Left ventricle myocardium inferior (tissue), 1 donor: ENCODE measurements around the gene BAHCC1. TPM values are rescaled to one million over a fixed set of nuclear protein-coding genes. Genes with fewer than 3 reads are reported as not detected.

ENCODE experiments used
- DNase-seq: peaks from one replicate; pipeline ENCODE4 v3.0.0-alpha.2; 2020
- H3K27ac ChIP-seq: fragments of 200-600 bp; replicated peaks from 2 replicates; pipeline ENCODE4 v1.8.0; 2021
- H3K27me3 ChIP-seq: fragments of 200-600 bp; 2 replicates; pipeline ENCODE4 v1.8.0; 2021; ENCODE audit warnings: low read depth
- H3K36me3 ChIP-seq: fragments of 200-600 bp; 2 replicates; pipeline ENCODE4 v1.8.0; 2021
- H3K4me1 ChIP-seq: fragments of 200-600 bp; 2 replicates; pipeline ENCODE4 v1.8.0; 2021
- H3K4me3 ChIP-seq: fragments of 200-600 bp; 2 replicates; pipeline ENCODE4 v1.8.0; 2021; ENCODE audit warnings: mild to moderate bottlenecking, moderate library complexity
- H3K9me3 ChIP-seq: fragments of 200-600 bp; replicated peaks from 2 replicates; pipeline ENCODE4 v1.8.0; 2021
- intact Hi-C: fragments of 100-400 bp; cut with micrococcal nuclease; formaldehyde crosslinking; loops from one replicate; pipeline ENCODE4 v1.11.0; 2022
- total RNA-seq: library from RNA; stranded (reverse); fragmentation: NEBNext Ultra II Directional; extraction: Animal tissue kit (Norgen Biotek cat#: 25700); gene quantifications from one replicate; pipeline ENCODE4 v1.2.1, GENCODE V29; 2021
- TF ChIP-seq, protein P1 (sequence below): fragments of 200-600 bp; IDR thresholded peaks from 2 replicates; pipeline ENCODE4 v1.8.0; 2021; ENCODE audit warnings: antibody characterized with exemption, mild to moderate bottlenecking, borderline replicate concordance
- donor health status: DM: no; HTN: yes; CAD: no; lungs with severe emphysema.

BAHCC1 gene
- total RNA-seq, 1 donor from 2014 or later = 7.3 TPM

DNA sequence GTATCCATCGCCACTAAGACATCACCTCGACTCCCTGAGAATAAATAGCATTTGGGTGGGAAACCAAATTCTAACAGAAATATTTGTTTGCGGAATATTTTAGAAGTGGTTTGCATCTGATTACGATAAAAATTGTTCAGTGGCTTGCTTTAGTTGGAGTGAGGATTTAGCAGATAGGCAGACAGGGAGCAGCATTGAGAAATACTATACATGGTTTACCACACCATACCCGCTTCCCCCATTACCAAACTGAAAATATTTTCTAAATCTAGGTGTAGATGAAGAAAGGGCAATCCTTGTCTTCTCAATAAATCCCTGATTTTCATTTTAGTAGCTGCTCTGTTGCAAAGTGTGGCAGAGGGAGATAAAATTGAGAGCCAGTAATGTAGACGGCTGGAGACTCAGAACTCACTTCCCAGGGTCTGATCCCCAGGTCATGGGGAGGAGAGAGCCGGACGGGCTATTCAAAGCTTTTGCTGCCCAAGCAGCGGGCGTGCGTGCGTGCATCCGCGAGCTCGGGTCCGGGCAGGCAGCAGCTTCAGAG is 808 bp upstream of the BAHCC1 start:
- peaks cover 85% of the 10 kb centered on the region for H3K4me1 ChIP-seq
- TF ChIP-seq, protein P1, sequence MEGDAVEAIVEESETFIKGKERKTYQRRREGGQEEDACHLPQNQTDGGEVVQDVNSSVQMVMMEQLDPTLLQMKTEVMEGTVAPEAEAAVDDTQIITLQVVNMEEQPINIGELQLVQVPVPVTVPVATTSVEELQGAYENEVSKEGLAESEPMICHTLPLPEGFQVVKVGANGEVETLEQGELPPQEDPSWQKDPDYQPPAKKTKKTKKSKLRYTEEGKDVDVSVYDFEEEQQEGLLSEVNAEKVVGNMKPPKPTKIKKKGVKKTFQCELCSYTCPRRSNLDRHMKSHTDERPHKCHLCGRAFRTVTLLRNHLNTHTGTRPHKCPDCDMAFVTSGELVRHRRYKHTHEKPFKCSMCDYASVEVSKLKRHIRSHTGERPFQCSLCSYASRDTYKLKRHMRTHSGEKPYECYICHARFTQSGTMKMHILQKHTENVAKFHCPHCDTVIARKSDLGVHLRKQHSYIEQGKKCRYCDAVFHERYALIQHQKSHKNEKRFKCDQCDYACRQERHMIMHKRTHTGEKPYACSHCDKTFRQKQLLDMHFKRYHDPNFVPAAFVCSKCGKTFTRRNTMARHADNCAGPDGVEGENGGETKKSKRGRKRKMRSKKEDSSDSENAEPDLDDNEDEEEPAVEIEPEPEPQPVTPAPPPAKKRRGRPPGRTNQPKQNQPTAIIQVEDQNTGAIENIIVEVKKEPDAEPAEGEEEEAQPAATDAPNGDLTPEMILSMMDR = no peak
- H3K9me3 ChIP-seq = no peaks in the 10 kb centered on the region
- H3K27ac ChIP-seq = peak overlapping the region; percentile 100
- H3K36me3 ChIP-seq = no peaks in the 10 kb centered on the region
- H3K27me3 ChIP-seq = no peaks in the 10 kb centered on the region
- DNase-seq = peak; percentile 25
- H3K4me3 ChIP-seq = peak overlapping the region; percentile 96
- intact Hi-C loops = no loop called here

DNA sequence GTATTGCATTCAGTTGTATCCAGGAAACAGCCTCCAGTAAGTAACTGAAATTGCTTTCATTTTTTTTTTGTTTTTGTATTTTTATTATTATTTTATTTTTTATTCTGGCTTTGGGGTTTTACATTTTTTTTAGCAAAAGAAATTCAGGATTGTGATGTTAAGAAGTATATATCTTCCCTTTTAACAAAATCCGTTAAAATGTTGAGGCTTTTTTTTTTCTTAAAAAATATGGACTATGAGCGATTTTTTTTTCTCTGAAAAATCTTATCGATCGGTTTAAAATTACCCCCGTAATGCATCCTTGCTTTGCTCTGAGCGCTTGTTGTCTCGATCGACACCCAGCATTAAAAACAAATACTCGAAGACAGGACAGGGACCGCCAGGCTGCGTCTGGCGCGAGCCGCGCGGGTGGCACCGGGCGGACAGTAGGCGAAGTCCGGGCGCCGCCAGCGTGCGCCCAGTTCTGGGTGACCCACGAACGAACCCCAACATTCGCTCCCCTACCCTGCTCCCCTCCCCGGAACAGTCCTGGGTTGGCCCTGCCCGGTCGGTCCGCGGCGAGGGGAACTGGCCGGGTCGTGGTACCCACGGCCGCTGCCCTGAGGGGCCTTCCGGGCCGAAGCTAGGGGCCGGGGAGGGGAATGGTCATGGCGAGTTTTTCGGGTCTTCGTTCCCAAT is 482 bp downstream of the BAHCC1 start:
- Histone ChIP-seq H3K4me3 (peak overlapping the region; percentile 96), H3K4me1 (peaks cover 84% of the 10 kb centered on the region), H3K36me3 (no peaks in the 10 kb centered on the region), H3K27me3 (no peaks in the 10 kb centered on the region), H3K9me3 (no peaks in the 10 kb centered on the region), H3K27ac (peak overlapping the region; percentile 100)
- TF ChIP-seq, protein P1 = no peak
- intact Hi-C loops = no loop called here
- DNase-seq = no peak

DNA sequence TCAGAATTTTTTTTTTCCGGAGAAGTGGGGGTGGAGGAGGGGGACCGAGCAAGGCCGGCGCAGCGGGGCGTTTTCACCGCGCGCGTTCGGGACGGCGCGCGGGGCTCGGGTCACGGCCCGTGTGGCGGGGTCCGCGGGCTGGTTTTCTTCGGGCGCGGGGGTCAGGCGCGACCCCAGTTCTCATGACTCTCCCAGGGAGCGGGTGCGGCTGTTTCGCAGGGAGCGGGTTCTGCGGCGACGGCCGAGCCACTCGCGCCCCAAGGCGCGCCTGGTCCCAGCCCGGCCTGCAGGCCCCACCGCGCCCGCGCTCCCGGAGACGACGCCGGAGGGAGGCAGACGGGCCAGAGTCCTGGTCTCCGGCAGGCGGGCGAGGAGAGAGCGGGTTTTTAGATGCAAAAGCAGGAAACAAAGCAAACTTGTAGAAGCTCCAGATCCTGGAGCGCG is 1.0 kb downstream of the BAHCC1 start:
- intact Hi-C loops = no loop called here
- H3K9me3 ChIP-seq = no peaks in the 10 kb centered on the region
- H3K27ac ChIP-seq = peak overlapping the region; percentile 100
- TF ChIP-seq, protein P1 = no peak
- H3K27me3 ChIP-seq = no peaks in the 10 kb centered on the region
- H3K4me3 ChIP-seq = peak overlapping the region; percentile 96
- DNase-seq = no peak
- H3K36me3 ChIP-seq = no peaks in the 10 kb centered on the region
- peaks cover 85% of the 10 kb centered on the region for H3K4me1 ChIP-seq

DNA sequence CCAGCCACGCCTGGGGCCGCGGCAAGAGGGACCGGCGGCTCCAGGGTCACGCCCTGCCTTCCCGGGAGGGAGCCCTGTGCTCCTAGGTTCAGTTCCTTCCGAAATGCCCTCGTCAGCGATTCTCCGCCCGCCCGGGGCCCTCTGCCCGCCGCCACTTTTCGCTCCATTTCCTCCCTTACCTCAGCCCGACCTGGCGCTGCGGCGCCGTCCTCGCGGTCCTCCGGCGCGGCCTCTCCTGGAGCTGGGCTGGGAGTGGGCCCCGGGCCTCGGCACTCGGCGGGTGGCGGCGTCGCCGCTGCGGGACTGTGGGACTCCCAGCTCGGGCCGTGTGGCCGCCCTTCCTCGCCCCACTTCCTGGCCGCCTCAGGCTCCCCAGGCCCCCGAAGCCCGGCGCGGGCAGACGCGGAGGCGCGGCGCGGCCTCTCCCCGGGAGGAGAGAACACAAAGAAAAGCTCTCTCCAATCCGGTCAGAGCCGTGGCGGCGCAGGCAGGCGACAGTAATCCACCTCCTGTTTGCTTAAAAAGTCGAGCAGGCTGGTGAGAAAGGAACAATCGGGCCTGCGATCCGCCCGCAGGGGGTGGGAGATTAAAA is 1.6 kb downstream of the BAHCC1 start:
- intact Hi-C loops = no loop called here
- H3K27ac ChIP-seq = peak overlapping the region; percentile 100
- no peaks in the 10 kb centered on the region for H3K9me3 ChIP-seq
- H3K27me3 ChIP-seq = no peaks in the 10 kb centered on the region
- H3K4me3 ChIP-seq = peak overlapping the region; percentile 96
- H3K36me3 ChIP-seq = no peaks in the 10 kb centered on the region
- TF ChIP-seq, protein P1 = no peak
- DNase-seq = peak; percentile 61
- H3K4me1 ChIP-seq = peaks cover 85% of the 10 kb centered on the region

DNA sequence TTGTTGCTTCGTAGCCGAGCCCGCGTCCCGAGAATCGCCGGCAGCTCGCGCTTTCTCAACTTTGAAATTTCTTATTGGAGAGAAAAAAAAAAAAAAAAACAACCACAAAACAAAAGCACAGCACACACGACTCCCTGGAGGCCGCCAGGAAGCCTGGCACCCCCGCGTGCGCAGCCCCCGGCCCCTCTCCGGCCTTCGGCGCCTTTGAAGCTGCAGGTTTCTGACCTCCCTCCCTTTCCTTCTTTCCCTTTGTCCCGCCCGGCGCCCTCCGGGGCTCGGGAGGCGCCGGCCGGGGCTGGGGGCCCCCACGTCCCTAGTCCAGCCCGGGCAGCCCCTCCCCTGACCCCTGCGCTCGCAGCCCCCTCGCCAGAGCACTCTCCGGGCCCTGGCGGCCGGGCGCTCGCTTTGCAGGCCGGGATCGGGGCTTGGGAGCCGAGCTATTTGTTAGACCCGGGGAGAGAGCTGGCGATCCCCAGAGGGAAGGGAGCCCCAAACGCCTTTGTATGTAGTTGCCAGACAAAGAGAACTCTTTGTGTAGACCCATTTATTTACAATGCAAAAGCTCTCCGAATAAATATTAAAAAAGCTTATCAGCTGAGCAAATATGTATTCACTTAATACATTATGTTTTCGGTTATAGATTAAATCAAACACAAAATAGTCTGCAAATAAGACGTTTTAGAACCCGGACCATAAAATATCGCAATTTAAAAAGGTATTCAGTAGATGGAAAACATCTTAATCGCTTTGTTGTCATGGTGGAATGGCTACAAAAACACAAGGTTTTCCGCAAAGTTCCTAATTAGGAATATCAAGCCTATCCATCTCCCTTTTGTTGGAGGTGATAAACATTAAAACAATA is 2.3 kb downstream of the BAHCC1 start:
- peaks cover 85% of the 10 kb centered on the region for H3K4me1 ChIP-seq
- no peak for DNase-seq
- H3K27me3 ChIP-seq = no peaks in the 10 kb centered on the region
- no peaks in the 10 kb centered on the region for H3K36me3 ChIP-seq
- H3K4me3 ChIP-seq = peak overlapping the region; percentile 96
- H3K27ac ChIP-seq = peak overlapping the region; percentile 100
- intact Hi-C loops = no loop called here
- TF ChIP-seq, protein P1 = peak; percentile 57
- H3K9me3 ChIP-seq = no peaks in the 10 kb centered on the region
